Dendritic cell treated with granulocyte-macrophage colony-stimulating factor and Interleukin-4, amounts not matched to agents 40 ng/mL and 50 ng/mL, for 4 days (primary cell): ENCODE data around the gene FREM1.

ENCODE experiments used
- H3K27ac Mint-ChIP-seq: one replicate; pipeline ENCODE4 v1.8.0; 2022; ENCODE audit warnings: mild to moderate bottlenecking, mixed read lengths
- H3K27me3 Mint-ChIP-seq: one replicate; pipeline ENCODE4 v1.8.0; 2022; ENCODE audit warnings: mild to moderate bottlenecking, mixed read lengths
- H3K36me3 Mint-ChIP-seq: one replicate; pipeline ENCODE4 v1.8.0; 2022; ENCODE audit warnings: low read depth, mixed read lengths
- H3K4me1 Mint-ChIP-seq: one replicate; pipeline ENCODE4 v1.8.0; 2022; ENCODE audit warnings: low read depth, mixed read lengths
- H3K4me3 Mint-ChIP-seq: one replicate; pipeline ENCODE4 v1.8.0; 2022; ENCODE audit warnings: mild to moderate bottlenecking, moderate library complexity, mixed read lengths
- H3K9me3 Mint-ChIP-seq: one replicate; pipeline ENCODE4 v1.8.0; 2022; ENCODE audit warnings: mixed read lengths
- intact Hi-C: fragments of 100-400 bp; cut with micrococcal nuclease; formaldehyde crosslinking; loops from one replicate; pipeline ENCODE4 v1.15.0; 2022

The FREM1 gene

DNA sequence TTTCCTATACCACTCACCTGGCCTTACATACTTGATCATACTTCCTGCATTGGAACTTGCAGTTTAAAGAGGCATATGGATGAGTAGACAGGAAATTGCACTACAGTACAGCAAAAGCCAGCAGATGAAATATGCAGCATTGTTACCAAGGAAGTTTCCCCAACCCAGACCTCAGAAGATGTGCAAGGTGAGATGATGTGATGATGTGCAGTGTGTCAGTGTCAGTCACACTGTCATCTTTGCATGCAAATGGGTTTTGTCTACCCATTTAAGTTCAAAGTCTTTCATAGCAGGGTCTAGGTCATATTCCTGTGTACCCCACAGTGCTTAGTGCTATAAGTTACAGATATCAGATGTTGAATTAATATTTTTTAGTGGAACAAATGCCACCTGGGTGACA lies 98.4 kb downstream of the FREM1 start:
- Mint-ChIP-seq H3K4me1 (no peaks in the 10 kb centered on the region), H3K27ac (no peak overlapping the region)
- intact Hi-C loops = no loop called here

DNA sequence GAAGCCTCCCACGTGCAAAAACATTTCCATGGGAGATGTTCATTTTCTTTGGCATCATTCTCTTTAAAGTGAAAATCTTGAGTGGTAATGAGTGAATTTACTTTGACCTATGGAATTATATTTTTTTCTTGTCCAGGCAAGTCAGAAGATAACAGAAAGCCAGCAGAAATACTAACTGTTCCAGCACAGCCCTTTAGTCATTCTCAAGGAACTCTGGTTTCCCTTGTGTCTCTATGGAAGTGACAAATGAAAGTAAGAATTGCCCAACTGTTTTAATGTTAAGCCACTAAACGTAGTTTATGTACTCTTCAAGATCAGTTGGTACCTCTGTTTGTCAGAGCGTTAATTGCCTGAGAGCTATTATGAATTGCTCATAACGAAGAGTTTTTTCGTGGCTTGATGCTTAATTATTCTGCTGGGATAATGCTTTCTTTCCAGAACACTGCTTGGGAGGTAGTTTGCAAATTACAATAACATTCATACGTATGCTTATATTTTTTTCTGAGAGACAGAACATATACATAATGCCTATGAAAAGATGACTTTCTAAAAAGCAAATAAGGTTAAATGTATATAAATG lies 103.2 kb downstream of the FREM1 start:
- Mint-ChIP-seq H3K27ac (no peak overlapping the region), H3K4me3 (no peak overlapping the region), H3K9me3 (peaks cover 8% of the 10 kb centered on the region), H3K4me1 (no peaks in the 10 kb centered on the region), H3K27me3 (no peaks in the 10 kb centered on the region), H3K36me3 (no peaks in the 10 kb centered on the region)
- intact Hi-C loops = no loop called here

More for the DNA sequence above, 98.4 kb downstream of the FREM1 start:
- Mint-ChIP-seq H3K36me3 (no peaks in the 10 kb centered on the region), H3K4me3 (no peak overlapping the region), H3K27me3 (no peaks in the 10 kb centered on the region), H3K9me3 (no peaks in the 10 kb centered on the region)

DNA sequence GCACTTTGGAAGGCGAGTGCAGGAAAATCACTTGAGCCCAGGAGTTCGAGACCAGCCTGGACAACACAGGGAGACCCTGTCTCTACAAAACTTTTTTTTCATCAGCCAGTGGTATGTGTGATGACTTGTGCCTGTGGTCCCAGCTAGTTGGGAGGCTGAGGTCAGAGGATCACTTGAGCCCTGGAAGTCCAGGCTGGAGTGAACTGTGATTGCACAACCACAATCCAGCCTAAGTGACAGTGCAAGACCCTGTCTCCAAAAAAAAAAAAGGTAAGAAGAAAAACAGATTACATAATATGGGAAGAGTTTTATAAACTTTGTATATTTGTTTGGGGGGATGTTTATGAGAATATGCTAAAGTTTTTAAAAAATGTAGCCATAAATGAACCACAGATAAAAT lies 111.2 kb downstream of the FREM1 start:
- Mint-ChIP-seq H3K9me3 (peaks cover 8% of the 10 kb centered on the region), H3K27me3 (no peaks in the 10 kb centered on the region), H3K27ac (no peak overlapping the region), H3K4me1 (no peaks in the 10 kb centered on the region), H3K36me3 (no peaks in the 10 kb centered on the region), H3K4me3 (no peak overlapping the region)
- intact Hi-C loops = no loop called here

DNA sequence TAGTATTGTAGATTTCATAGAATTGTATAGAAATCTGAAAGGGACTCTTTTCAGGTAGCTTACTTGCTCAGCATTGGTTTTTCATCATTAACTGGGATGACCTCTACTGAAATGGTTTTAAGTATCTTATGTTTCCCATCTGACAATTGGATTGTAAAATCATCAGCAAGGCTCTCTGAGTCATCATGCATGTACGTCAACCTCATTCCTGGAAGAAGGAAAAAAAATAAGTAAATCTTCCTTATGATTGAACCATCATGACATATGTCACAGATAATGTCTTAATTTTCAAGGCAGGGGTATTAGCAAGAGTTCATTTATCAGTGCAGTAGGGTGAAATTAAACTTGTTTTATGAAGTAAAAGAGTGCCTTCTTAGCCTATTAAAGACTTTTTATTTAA lies 112.8 kb downstream of the FREM1 start:
- no peaks in the 10 kb centered on the region for H3K27me3 Mint-ChIP-seq
- no peaks in the 10 kb centered on the region for H3K36me3 Mint-ChIP-seq
- intact Hi-C loops = no loop called here
- H3K4me3 Mint-ChIP-seq = no peak overlapping the region
- H3K9me3 Mint-ChIP-seq = peaks cover 1% of the 10 kb centered on the region
- H3K27ac Mint-ChIP-seq = no peak overlapping the region
- no peaks in the 10 kb centered on the region for H3K4me1 Mint-ChIP-seq

DNA sequence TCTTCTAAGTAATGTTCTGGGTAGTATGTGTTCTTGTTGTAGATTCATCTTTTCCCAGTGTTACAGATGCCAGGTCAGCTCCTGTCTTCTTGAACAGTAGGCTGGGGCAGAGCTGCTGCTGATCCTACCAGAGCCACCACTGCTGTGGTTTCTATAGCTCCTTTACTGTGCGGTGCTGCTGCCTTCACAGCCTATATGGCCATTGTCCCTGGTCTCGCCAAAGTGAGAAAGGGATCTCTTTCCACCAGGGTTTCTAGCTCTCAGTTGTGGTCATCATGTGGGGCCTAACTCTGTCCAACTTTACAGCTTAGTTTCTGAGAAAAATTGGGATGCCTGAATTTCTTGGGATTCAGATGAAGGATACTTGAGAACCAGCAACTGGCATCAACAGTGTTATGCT lies 116.8 kb downstream of the FREM1 start:
- intact Hi-C loops = no loop called here
- Mint-ChIP-seq H3K9me3 (no peaks in the 10 kb centered on the region), H3K27me3 (no peaks in the 10 kb centered on the region), H3K36me3 (no peaks in the 10 kb centered on the region), H3K27ac (no peak overlapping the region), H3K4me3 (no peak overlapping the region), H3K4me1 (no peaks in the 10 kb centered on the region)

DNA sequence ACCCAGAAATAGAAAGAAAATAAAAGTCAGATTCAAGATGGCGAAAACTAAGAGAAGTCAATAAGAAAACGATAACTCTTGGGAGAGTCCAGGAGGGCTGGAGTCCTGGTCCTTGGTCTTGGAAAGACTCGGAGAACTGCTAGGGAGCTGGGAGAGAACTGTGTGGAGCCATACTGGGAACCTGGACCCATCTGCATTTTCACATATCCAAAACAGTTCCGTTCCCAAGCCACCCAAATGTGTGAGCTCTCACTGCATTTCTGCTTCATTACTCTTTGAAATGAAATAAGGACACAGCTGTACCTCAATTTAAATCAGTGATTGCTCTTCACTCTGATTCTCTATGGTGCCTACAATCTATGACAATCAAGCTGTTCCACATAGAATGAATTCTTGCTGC lies 119.6 kb downstream of the FREM1 start:
- H3K4me1 Mint-ChIP-seq = no peaks in the 10 kb centered on the region
- no peak overlapping the region for H3K4me3 Mint-ChIP-seq
- no peak overlapping the region for H3K27ac Mint-ChIP-seq
- intact Hi-C loops = no loop called here
- no peaks in the 10 kb centered on the region for H3K9me3 Mint-ChIP-seq
- no peaks in the 10 kb centered on the region for H3K36me3 Mint-ChIP-seq
- no peaks in the 10 kb centered on the region for H3K27me3 Mint-ChIP-seq

DNA sequence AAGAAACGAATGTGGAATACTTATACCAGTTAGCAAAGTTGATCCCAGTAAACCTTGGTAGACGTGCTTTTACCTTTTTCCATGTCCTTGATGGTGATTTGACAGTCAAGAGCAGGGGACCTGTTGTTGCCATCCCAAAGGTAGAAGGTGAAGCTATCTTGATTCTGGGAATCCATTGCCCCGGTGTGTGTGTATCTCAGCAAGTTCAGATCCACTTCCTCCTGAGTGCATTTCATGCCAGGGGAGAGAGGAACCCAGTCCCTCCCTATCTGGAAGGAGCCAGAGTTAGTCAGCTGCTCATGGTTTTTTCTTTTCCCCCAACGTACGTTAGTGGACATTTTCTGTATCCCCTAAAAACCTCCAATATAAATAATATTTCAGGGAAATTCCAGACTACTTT lies 121.4 kb downstream of the FREM1 start:
- intact Hi-C loops = no loop called here
- no peaks in the 10 kb centered on the region for H3K36me3 Mint-ChIP-seq
- H3K9me3 Mint-ChIP-seq = no peaks in the 10 kb centered on the region
- H3K27me3 Mint-ChIP-seq = no peaks in the 10 kb centered on the region
- H3K27ac Mint-ChIP-seq = no peak overlapping the region
- H3K4me3 Mint-ChIP-seq = no peak overlapping the region
- H3K4me1 Mint-ChIP-seq = no peaks in the 10 kb centered on the region

DNA sequence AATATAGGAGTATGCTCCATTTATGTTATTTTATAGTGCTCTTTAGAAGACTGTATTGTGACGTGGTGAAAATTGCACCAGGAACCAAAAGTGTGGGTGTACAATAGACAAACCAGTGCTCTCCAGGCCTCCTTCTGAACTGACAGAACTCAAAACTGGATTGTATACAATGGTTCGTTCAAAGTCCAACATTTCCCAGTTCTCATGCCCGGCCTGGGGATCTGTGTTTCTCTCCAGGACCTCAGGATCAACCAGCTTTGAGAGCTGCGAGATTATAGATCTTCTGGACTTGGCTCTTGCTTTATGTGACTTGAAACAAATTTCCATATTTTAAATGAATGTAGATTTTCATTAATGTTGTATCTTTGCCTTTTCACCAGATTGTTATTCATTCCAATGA lies 126.9 kb downstream of the FREM1 start:
- H3K27ac Mint-ChIP-seq = no peak overlapping the region
- intact Hi-C loops = no loop called here
- H3K4me1 Mint-ChIP-seq = no peaks in the 10 kb centered on the region
- no peaks in the 10 kb centered on the region for H3K9me3 Mint-ChIP-seq
- no peaks in the 10 kb centered on the region for H3K27me3 Mint-ChIP-seq
- no peaks in the 10 kb centered on the region for H3K36me3 Mint-ChIP-seq
- no peak overlapping the region for H3K4me3 Mint-ChIP-seq

DNA sequence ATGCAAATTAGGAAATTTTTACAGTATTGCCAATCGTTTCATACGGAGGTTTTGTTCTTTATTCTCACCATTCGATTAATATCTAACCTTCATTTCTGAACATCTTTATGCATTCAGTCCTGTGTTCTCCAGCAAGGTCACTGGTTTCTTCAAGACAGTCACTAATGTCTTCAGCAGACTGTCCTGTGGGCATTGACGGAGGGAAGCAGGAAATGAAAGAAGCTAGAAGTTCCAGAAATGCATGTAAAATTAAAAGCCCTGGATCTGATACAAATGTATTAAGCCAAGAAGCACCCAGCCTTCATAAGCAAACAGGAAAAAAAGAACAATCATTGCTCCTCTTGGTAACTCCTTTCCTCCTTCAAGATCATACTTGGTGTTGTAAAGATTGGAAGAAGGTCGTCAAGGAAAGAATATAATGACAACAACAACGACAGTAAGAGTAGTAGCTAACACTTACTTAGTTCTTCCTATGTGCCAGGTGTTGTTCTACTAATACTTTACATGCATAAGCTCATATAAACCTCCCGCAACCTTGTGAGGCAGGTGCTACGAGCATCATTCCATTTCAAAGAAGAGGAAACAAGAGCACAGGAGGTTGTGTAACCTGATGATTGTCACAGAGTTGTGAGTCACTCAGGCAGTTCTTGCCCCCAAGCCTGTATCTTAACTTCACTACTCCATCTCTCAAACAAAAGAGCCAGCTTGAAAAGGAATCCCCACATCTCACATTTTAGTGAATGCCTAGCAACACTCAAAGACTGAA lies 127.8 kb downstream of the FREM1 start:
- Mint-ChIP-seq H3K4me1 (no peaks in the 10 kb centered on the region), H3K4me3 (no peak overlapping the region), H3K27ac (no peak overlapping the region), H3K36me3 (no peaks in the 10 kb centered on the region), H3K9me3 (no peaks in the 10 kb centered on the region), H3K27me3 (no peaks in the 10 kb centered on the region)
- intact Hi-C loops = no loop called here

DNA sequence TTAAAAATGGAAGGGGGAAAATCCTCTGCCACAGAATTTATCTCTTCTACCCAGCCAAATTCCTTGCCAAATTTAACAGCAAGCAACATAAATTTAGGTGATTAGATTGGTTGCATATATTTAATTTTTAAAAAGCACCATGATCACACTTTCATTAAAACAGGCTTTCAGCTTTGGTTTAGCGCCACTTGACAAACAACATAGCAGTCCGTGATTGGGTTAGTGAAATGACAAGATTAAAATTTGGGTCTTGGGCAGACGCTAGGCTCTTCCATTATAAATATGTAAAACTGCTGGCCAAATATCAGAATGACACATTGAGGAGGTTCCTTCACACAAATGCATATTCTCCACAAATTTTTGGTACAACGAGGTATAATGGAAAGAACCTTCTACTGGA lies 129.5 kb downstream of the FREM1 start:
- Mint-ChIP-seq H3K27ac (no peak overlapping the region), H3K4me1 (no peaks in the 10 kb centered on the region), H3K4me3 (no peak overlapping the region), H3K36me3 (no peaks in the 10 kb centered on the region), H3K9me3 (no peaks in the 10 kb centered on the region), H3K27me3 (no peaks in the 10 kb centered on the region)
- intact Hi-C loops = no loop called here

DNA sequence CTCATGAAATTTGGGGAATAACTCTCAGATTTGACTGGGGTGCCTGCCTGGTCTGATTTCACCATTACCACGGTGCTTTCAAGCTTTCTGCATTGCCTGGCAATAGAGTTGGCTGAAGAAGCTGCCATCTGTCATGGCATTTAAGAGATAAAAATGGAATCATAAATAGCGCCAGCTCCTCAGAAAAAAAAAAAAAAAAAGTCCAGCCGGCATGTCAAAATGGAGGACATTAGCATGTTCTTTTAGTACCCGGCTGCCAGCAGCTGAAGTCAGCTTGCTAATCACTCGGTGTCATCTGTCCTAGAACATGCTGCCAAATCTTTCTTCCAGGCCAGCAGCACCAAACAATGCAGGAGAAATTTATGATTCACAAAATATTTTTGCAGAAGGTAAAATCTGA lies 130.0 kb downstream of the FREM1 start:
- Mint-ChIP-seq H3K36me3 (no peaks in the 10 kb centered on the region), H3K27me3 (no peaks in the 10 kb centered on the region), H3K4me1 (no peaks in the 10 kb centered on the region), H3K9me3 (no peaks in the 10 kb centered on the region), H3K27ac (no peak overlapping the region), H3K4me3 (no peak overlapping the region)
- intact Hi-C loops = no loop called here

DNA sequence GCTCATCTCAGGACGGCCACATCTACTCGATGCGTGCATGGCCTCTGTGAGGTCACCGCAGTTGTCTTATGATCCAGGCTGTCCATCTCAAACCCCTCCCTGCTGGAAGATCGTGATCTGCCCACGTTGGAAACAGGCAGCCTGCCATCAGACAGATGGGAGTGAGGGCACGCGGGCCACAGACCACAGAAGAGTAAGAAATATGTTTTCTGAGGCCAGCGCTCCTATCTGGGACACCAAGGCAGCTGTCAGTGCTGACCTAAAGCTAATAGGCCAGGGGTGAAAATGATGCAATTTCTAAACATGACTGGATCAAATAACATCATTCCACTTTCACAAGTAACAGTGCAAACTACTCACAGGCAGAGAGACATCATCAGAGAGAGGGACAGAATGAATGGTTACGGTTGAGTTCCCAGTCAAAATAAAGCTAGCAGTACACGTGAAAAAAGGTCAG lies 130.6 kb downstream of the FREM1 start:
- intact Hi-C loops = no loop called here
- H3K36me3 Mint-ChIP-seq = no peaks in the 10 kb centered on the region
- H3K4me1 Mint-ChIP-seq = no peaks in the 10 kb centered on the region
- no peaks in the 10 kb centered on the region for H3K27me3 Mint-ChIP-seq
- no peak overlapping the region for H3K4me3 Mint-ChIP-seq
- H3K9me3 Mint-ChIP-seq = no peaks in the 10 kb centered on the region
- no peak overlapping the region for H3K27ac Mint-ChIP-seq

DNA sequence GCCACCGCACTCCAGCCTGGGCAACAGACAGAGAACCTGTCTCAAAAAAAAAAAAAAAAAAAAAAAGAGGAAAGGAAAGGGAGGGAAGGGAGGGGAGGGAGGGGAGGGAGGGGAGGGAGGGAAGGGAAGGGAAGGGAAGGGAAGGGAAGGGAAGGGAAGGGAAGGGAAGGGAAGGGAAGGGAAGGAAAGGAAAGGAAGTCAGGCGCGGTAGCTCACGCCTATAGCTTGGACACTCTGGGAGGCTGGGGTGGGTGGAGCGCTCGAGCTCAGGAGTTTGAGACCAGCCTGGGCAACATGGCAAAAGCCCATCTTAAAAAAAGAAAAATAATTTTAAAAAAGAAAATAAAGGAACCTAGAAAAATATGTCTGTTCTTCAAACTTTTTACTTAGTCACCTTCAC lies 131.7 kb downstream of the FREM1 start:
- Mint-ChIP-seq H3K4me1 (no peaks in the 10 kb centered on the region), H3K36me3 (no peaks in the 10 kb centered on the region), H3K4me3 (no peak overlapping the region), H3K27me3 (no peaks in the 10 kb centered on the region), H3K27ac (no peak overlapping the region), H3K9me3 (no peaks in the 10 kb centered on the region)
- intact Hi-C loops = no loop called here

DNA sequence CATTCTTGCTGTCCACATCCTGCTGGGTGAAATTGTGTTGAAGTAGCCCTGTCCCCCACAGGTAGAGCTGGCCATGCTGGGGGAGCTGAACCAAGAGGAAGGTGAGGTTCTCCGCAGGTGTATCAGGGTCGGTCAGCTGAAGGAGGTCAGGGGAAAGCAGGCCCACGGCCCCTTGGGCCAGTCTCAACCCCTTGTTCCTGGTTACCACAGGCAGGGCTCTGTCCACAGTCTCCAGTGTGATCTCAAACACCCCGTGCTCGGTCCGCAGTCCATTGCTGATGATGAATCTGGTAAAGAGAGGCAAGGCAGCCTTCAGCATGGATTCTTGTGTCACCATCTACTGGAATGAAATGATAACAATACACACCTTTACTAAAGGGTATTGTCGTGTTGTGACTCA lies 134.3 kb downstream of the FREM1 start:
- Mint-ChIP-seq H3K36me3 (no peaks in the 10 kb centered on the region), H3K27ac (no peak overlapping the region), H3K9me3 (no peaks in the 10 kb centered on the region), H3K27me3 (no peaks in the 10 kb centered on the region), H3K4me3 (no peak overlapping the region), H3K4me1 (no peaks in the 10 kb centered on the region)
- intact Hi-C loops = no loop called here

DNA sequence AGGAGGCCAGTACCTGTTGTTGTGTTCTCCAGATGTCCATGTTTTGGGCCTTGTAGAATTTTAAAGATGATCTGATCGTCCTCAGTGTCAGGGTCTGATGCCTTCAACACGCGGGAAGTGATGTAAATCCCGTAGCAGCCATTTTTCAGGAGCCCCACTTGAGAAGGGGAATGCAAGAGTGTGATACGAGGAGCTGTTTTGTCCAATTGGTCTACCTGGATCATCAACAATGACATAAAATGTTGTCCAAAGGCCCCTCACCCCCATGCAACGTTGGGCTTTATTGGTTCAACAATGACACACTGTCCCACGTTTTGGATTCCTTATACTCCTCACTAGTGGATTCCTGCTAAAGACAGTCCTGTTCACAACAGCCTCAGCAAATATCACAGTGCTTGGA lies 139.6 kb downstream of the FREM1 start:
- Mint-ChIP-seq H3K4me3 (no peak overlapping the region), H3K27ac (no peak overlapping the region), H3K4me1 (no peaks in the 10 kb centered on the region), H3K9me3 (no peaks in the 10 kb centered on the region), H3K27me3 (peaks cover 3% of the 10 kb centered on the region), H3K36me3 (no peaks in the 10 kb centered on the region)
- intact Hi-C loops = no loop called here
